ENCODE data around the gene SCRN2.

GRCh38 chr17:47830396-47831002 lies 10.6 kb downstream of the SCRN2 start:
- TF ChIP-seq, protein P1, sequence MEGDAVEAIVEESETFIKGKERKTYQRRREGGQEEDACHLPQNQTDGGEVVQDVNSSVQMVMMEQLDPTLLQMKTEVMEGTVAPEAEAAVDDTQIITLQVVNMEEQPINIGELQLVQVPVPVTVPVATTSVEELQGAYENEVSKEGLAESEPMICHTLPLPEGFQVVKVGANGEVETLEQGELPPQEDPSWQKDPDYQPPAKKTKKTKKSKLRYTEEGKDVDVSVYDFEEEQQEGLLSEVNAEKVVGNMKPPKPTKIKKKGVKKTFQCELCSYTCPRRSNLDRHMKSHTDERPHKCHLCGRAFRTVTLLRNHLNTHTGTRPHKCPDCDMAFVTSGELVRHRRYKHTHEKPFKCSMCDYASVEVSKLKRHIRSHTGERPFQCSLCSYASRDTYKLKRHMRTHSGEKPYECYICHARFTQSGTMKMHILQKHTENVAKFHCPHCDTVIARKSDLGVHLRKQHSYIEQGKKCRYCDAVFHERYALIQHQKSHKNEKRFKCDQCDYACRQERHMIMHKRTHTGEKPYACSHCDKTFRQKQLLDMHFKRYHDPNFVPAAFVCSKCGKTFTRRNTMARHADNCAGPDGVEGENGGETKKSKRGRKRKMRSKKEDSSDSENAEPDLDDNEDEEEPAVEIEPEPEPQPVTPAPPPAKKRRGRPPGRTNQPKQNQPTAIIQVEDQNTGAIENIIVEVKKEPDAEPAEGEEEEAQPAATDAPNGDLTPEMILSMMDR (conservative IDR thresholded peaks at IDR 0.05; ENCODE audit: low read depth, low read length) = no peak
- TF ChIP-seq EZH2 (IDR thresholded peaks at IDR 0.05; ENCODE audit: low read length, unreplicated experiment) = no peak

Data from PC-3 (cell line).